OCI-LY1 (cell line): ENCODE data around the gene ROR2.

Source experiments
- H2AFZ ChIP-seq: fragments of 200-600 bp; sonication (generic), shearing (Covaris generic); 2 replicates; pipeline ENCODE4 v1.6.0; 2014; ENCODE audit warnings: antibody characterized with exemption, mild to moderate bottlenecking, low read length
- H3F3A ChIP-seq: fragments of 200-600 bp; sonication (generic), shearing (Covaris generic); 2 replicates; pipeline ENCODE4 v1.6.0; 2014; ENCODE audit warnings: mild to moderate bottlenecking, antibody characterized with exemption, low read length, moderate library complexity; ENCODE audit not compliant: insufficient read depth
- H3K27ac ChIP-seq: fragments of 200-600 bp; sonication (generic); 2 replicates; pipeline ENCODE4 v1.5.1; 2014; ENCODE audit warnings: low read length, mixed run types, mild to moderate bottlenecking, low read depth; ENCODE audit not compliant: poor library complexity, severe bottlenecking
- H3K27me3 ChIP-seq: fragments of 200-600 bp; sonication (generic); 2 replicates; pipeline ENCODE4 v1.6.0; 2014; ENCODE audit warnings: antibody characterized with exemption, mild to moderate bottlenecking, low read length, moderate library complexity; ENCODE audit not compliant: insufficient read depth
- H3K36me3 ChIP-seq: fragments of 200-600 bp; sonication (generic); 2 replicates; pipeline ENCODE4 v1.6.1; 2014; ENCODE audit warnings: mild to moderate bottlenecking, antibody characterized with exemption, low read length, moderate library complexity, mixed read lengths; ENCODE audit not compliant: insufficient read depth
- H3K4me1 ChIP-seq: fragments of 200-600 bp; sonication (generic); 2 replicates; pipeline ENCODE4 v1.5.1; 2014; ENCODE audit warnings: mild to moderate bottlenecking, low read length, moderate library complexity; ENCODE audit not compliant: insufficient read depth, severe bottlenecking
- H3K4me2 ChIP-seq: fragments of 200-600 bp; sonication (generic), shearing (Covaris generic); 2 replicates; pipeline ENCODE4 v1.6.1; 2014; ENCODE audit warnings: low read length
- H3K4me3 ChIP-seq: fragments of 200-600 bp; sonication (generic); 2 replicates; pipeline ENCODE4 v1.5.1; 2014; ENCODE audit warnings: low read length, low read depth, mild to moderate bottlenecking, mixed read lengths; ENCODE audit not compliant: poor library complexity, severe bottlenecking
- H3K79me2 ChIP-seq: fragments of 200-600 bp; shearing (Covaris generic); 2 replicates; pipeline ENCODE4 v1.6.1; 2016; ENCODE audit warnings: mixed run types, low read length, mixed read lengths; ENCODE audit not compliant: insufficient read depth
- H3K9ac ChIP-seq: fragments of 200-600 bp; sonication (generic), shearing (Covaris generic); 2 replicates; pipeline ENCODE4 v1.6.1; 2014; ENCODE audit warnings: mild to moderate bottlenecking, low read length, mixed read lengths
- H3K9me2 ChIP-seq: fragments of 200-600 bp; sonication (generic), shearing (Covaris generic); 2 replicates; pipeline ENCODE4 v1.6.1; 2014; ENCODE audit warnings: low read depth, mild to moderate bottlenecking, low read length, mixed read lengths
- H3K9me3 ChIP-seq: fragments of 200-600 bp; shearing (Covaris generic); 2 replicates; pipeline ENCODE4 v1.6.1; 2014; ENCODE audit warnings: low read length, mixed read lengths
- H4K20me1 ChIP-seq: fragments of 200-600 bp; sonication (generic), shearing (Covaris generic); 2 replicates; pipeline ENCODE4 v1.6.0; 2016; ENCODE audit warnings: mild to moderate bottlenecking, low read length; ENCODE audit not compliant: insufficient read depth
- EZH2 ChIP-seq: fragments of 200-600 bp; sonication (generic), shearing (Covaris generic); IDR thresholded peaks from 2 replicates; pipeline ENCODE4 v1.8.0; 2017; ENCODE audit warnings: borderline replicate concordance, mixed run types, mild to moderate bottlenecking, antibody characterized with exemption, low read length, moderate library complexity, mixed read lengths
- TF ChIP-seq, protein P1 (sequence below): fragments of 200-600 bp; sonication (generic), shearing (Covaris generic); IDR thresholded peaks from 2 replicates; pipeline ENCODE4 v1.5.1; 2017; ENCODE audit warnings: mild to moderate bottlenecking, antibody characterized with exemption, low read length, moderate library complexity, mixed read lengths

Gene ROR2

DNA sequence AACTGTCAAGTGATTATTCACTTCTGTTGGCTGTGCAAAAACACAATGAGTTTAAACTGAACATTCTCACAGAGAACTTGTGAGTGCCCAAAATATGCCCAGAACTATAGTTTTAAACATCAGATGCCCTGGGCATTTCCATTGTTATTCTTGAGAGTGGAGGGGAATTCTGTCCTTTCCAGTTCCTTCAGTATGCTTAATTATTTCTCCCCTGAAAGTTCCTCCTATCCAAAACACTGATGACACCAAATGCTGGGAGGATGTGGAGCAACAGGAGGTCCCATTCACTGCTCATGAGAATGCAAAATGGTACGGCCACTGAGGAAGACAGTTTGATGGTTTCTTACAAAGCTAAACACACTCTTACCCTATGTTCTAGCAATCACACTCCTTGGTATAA, 55.5 kb downstream of the ROR2 start:
- H3K36me3 ChIP-seq: no peaks in the 10 kb centered on the region
- no peak overlapping the region for H2AFZ ChIP-seq
- TF ChIP-seq EZH2: no peak
- TF ChIP-seq, protein P1, sequence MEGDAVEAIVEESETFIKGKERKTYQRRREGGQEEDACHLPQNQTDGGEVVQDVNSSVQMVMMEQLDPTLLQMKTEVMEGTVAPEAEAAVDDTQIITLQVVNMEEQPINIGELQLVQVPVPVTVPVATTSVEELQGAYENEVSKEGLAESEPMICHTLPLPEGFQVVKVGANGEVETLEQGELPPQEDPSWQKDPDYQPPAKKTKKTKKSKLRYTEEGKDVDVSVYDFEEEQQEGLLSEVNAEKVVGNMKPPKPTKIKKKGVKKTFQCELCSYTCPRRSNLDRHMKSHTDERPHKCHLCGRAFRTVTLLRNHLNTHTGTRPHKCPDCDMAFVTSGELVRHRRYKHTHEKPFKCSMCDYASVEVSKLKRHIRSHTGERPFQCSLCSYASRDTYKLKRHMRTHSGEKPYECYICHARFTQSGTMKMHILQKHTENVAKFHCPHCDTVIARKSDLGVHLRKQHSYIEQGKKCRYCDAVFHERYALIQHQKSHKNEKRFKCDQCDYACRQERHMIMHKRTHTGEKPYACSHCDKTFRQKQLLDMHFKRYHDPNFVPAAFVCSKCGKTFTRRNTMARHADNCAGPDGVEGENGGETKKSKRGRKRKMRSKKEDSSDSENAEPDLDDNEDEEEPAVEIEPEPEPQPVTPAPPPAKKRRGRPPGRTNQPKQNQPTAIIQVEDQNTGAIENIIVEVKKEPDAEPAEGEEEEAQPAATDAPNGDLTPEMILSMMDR: no peak
- no peak overlapping the region for H3K27ac ChIP-seq
- H4K20me1 ChIP-seq: no peaks in the 10 kb centered on the region
- H3K9me2 ChIP-seq: no peaks in the 10 kb centered on the region
- H3K9me3 ChIP-seq: no peaks in the 10 kb centered on the region
- H3K4me1 ChIP-seq: no peaks in the 10 kb centered on the region
- H3K79me2 ChIP-seq: no peaks in the 10 kb centered on the region
- H3F3A ChIP-seq: no peaks in the 10 kb centered on the region
- no peak overlapping the region for H3K4me3 ChIP-seq
- H3K9ac ChIP-seq: no peak overlapping the region
- no peak overlapping the region for H3K4me2 ChIP-seq
- H3K27me3 ChIP-seq: no peaks in the 10 kb centered on the region

- H3K79me2 ChIP-seq: no peaks in the 10 kb centered on the region
- no peaks in the 10 kb centered on the region for H3K4me1 ChIP-seq
- no peak overlapping the region for H3K4me2 ChIP-seq
- no peak overlapping the region for H2AFZ ChIP-seq
- H3K27ac ChIP-seq: no peak overlapping the region
- H4K20me1 ChIP-seq: no peaks in the 10 kb centered on the region
- H3F3A ChIP-seq: no peaks in the 10 kb centered on the region
- no peak overlapping the region for H3K4me3 ChIP-seq
- no peaks in the 10 kb centered on the region for H3K36me3 ChIP-seq
- TF ChIP-seq, protein P1: no peak
- TF ChIP-seq EZH2: no peak
- H3K9me2 ChIP-seq: no peaks in the 10 kb centered on the region
- no peaks in the 10 kb centered on the region for H3K9me3 ChIP-seq
- H3K9ac ChIP-seq: no peak overlapping the region
- no peaks in the 10 kb centered on the region for H3K27me3 ChIP-seq
Measured at GRCh38 chr9:91894023-91894422, 56.0 kb downstream of the ROR2 start.

DNA sequence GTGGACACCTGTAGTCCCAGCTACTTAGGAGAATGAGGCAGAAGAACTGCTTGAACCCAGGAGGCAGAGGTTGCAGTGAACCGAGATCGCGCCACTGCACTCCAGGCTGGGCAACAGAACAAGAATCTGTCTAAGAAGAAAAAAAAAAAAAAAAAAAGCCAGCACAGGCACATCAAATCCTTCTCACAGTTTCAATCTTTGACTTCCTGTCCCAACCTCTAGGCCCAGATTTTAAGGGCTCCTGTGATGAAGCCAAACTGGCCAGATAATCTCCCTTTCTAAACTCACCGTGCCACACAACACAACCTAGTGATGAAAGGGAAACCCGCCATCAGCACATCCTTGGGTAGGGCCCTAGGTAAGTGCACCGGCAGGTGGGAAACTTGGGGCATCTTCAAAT, 58.1 kb downstream of the ROR2 start:
- Histone ChIP-seq H3K27ac (no peak overlapping the region), H3K27me3 (no peaks in the 10 kb centered on the region), H4K20me1 (no peaks in the 10 kb centered on the region), H3K4me2 (no peak overlapping the region), H2AFZ (no peak overlapping the region), H3K36me3 (no peaks in the 10 kb centered on the region), H3K9me2 (no peaks in the 10 kb centered on the region), H3F3A (no peaks in the 10 kb centered on the region), H3K4me1 (no peaks in the 10 kb centered on the region), H3K4me3 (no peak overlapping the region), H3K9me3 (no peaks in the 10 kb centered on the region), H3K9ac (no peak overlapping the region), H3K79me2 (no peaks in the 10 kb centered on the region)
- TF ChIP-seq EZH2: no peak
- TF ChIP-seq, protein P1: no peak
